Right forelimb (tissue), 1 donor: ENCODE measurements around the gene DDX27.
"Not testable (repeated sequence)": the region's sequence is repeated elsewhere in the genome, so short reads cannot be mapped to it uniquely, and the experiment has no call there.

Source experiments
- DNase-seq: peaks from one replicate; pipeline ENCODE4 v3.0.0-alpha.2; 2018

DDX27 gene, protein sequence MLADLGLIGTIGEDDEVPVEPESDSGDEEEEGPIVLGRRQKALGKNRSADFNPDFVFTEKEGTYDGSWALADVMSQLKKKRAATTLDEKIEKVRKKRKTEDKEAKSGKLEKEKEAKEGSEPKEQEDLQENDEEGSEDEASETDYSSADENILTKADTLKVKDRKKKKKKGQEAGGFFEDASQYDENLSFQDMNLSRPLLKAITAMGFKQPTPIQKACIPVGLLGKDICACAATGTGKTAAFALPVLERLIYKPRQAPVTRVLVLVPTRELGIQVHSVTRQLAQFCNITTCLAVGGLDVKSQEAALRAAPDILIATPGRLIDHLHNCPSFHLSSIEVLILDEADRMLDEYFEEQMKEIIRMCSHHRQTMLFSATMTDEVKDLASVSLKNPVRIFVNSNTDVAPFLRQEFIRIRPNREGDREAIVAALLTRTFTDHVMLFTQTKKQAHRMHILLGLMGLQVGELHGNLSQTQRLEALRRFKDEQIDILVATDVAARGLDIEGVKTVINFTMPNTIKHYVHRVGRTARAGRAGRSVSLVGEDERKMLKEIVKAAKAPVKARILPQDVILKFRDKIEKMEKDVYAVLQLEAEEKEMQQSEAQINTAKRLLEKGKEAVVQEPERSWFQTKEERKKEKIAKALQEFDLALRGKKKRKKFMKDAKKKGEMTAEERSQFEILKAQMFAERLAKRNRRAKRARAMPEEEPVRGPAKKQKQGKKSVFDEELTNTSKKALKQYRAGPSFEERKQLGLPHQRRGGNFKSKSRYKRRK

DNA sequence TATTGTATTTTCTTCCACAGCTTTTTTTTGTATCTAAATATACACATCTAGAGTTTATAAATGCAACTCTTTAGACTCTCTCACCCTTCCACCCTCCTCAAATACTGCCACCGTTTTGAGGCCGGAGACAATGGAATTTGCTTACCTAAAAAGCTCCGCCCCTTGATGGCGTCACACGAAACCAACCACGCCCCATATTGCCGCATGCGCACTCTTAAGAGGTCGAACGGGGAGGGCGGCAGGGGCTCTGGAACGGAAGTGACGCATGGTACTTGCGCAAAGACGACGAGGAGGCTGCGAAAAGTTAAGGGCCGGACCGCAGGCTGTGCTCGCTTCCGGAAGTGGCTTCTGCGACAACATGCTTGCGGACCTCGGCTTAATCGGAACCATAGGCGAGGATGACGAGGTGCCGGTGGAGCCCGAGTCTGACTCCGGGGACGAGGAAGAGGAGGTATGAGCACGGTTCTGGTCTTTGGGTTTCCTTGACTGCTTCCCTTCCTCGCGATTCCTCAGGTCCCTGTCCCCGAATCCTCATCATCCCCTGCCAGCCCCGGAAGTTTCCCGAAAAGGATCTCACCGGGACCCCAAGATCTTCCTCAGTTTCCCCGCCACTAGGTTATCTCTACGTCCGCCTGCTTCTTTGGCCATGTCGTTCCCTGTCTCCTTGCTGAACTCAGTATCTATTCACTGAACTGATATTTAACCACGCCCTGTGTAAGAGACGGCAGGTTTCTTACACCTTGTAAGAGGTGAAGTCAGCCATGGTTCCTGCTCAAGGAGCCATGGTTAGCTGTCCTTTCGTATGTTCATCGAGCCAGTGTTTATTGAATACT lies at the start of gene DDX27:
Gene DDX27, plus strand, starts transcription at position 326 of the 833 bp plus-strand sequence. Its CDS starts 33 bp downstream, at position 359.
- DNase-seq = peak; percentile 98

DNA sequence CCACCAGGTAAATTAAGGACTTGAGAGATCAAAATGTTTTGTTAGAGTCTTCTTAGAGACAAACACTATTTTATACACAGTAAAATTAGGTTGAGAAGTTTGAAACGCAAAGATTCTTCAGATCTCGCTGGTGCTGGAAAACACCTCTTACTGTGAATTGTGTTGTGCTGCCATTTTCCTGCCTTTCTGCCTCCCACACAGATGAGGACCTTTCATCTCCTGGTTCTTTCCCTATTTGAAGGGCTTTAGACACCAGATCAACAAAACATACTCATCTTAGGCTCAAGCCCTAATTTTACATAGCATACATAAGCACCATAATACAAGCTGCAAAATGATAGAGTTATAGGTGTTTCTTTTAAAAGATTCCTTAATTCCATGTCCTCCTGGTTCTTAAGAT lies 49.7 kb upstream of the DDX27 start:
- DNase-seq = no peak

DNA sequence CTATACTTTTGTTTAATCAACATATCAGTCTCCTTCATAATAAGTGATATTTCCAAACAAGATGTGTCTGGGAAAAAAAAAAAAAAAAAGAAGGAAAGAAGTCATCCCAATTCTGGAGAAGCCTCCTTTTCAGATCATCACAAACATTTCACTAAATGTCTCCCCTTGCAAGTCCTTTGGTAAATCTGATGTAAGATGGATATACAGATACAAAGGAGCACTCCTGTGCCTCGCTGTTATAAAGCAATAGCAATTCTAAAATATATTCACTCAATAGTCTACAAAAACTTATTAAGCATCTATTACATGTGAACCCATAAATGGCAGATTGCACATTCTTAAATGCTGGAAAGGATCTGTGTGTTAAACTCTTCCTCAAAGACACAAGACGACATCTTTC lies 48.5 kb upstream of the DDX27 start:
- DNase-seq = no peak

DNA sequence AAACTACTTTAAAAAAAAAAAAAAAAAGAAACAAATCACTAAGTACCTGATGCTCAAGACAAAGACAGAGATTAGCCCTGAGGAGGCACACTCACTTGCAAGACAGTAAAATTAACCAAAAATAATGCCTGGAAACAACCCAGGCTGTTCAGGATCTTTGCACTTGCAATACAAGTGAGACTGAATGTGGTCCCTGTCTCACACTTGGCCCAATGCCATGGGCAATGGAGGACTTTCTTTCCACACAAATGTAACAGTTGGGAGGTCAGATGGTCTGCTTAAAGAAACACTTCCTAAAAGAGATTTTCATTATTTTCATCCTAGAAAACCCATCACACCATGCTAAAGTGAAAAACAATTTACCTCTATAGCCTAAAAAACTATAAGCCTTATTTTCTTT lies 47.3 kb upstream of the DDX27 start:
- DNase-seq = no peak

DNA sequence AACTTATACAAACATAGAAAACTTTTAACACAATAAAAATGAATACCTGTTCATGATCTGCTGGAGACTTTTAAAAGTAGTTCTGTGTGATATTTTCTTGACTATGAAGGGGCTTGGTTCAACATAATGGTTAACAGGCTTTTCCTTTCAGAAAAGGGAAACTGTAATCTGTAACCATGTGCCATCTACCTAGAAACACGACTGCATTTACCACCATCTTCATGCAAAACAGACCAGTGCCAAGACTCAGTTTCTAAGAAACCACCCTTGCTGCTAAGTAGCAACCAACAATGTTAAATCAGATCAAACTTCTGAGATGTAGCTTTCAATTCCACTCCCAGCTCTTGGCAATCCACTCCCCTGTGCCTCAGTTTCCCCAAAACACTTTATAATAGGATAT lies 46.8 kb upstream of the DDX27 start:
- no peak for DNase-seq

DNA sequence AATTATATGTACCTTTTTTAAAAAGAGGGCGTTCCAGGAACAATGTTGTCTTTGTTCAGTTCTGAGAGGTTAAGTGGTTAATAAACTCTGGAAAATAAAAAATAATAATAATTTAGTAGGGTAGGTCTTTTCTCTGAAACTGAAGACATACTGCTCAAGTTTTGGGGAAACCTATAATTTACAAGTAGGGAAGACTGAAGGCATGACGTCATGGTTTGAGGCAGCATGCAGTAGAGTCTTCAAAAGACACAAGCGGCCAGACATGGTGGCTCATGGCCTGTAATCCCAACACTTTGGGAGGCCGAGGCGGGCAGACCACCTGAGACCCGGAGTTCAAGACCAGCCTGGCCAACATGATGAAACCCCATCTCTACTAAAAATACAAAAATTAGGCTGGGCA lies 45.0 kb upstream of the DDX27 start:
- no peak for DNase-seq

DNA sequence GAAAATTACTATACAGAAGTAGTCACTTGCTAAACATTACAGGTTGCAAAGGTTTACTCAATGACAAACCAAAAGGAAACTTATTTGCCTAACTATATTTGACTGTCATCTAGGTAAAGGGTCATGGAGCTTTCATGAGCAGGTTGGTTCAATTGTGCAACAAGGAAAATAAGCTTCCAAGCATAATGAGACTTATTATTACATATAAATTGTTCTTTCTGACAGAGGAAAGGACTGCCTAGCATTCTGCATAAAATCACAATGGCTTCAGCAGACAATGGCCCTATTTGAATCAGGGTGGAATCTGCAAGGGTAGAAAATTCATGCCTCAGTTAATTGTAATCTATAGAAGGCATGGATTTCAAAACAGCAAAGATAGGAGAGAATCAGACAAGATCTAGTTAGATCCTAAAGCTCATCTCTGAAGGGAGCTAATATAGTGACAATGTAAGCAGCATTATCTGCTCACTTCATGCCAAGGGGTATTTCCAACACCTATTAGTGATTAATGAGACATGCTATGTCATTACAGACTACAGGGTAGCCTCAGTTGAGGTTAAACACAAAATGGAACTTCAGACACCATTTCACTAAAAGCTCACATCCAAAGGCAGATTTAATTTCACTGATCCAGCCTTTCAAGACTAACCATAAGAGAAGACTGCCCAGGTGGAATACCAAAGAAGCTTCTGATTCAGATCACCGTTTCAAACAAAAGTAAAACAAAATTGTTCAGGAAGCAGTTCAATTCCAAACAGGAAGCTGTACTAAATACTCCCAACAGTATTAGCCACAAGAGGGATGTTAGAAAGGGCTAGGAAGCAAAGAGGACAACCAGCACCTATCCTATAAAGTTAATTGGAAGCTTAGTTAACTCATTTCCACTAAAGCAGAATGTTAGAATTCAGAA lies 39.6 kb upstream of the DDX27 start:
- DNase-seq = no peak

DNA sequence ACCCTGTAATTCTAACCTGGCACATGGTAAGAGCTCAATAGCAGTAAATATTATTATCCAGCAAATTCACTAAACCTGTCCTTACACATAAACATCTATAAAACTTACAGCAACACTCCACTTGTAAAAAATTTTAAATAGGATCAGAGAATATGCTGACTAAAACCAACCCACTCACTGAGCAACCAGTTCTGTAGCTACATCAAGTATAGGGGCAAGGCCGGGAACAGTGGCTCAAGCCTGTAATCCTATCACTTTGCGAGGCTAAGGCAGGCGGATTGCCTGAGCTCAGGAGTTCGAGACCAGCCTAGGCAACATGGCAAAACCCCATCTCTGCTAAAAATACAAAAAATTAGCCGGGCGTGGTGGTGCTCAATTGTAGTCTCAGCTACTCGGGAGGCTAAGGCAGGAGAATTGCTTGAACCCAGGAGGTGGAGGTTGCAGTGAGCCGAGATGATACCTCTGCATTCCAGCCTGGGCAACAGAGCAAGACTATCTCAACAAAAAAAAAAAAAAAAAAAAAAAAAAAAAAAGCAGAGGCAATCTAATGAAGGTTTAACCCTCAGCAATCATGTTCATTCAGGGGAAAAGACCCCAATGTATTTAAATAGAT lies 37.8 kb upstream of the DDX27 start:
- no peak for DNase-seq

DNA sequence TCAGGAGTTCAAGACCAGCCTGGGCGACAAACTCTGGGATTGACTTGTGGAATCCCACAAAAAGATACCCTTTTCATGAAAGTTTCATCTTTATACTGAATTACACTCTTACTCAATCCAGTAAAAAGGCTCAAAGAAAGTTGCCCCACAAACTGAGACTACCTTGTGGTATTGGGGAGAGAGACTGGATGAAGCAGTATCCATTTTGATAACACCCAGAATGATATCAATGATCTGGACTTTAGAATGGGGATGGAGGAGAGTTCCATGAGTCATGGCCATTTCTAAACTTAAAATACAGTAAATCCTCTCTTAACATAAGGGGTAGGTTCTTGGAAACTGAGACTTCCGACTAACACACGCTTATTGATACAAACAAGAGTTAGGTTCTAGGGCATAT lies 35.8 kb upstream of the DDX27 start:
- DNase-seq = no peak

DNA sequence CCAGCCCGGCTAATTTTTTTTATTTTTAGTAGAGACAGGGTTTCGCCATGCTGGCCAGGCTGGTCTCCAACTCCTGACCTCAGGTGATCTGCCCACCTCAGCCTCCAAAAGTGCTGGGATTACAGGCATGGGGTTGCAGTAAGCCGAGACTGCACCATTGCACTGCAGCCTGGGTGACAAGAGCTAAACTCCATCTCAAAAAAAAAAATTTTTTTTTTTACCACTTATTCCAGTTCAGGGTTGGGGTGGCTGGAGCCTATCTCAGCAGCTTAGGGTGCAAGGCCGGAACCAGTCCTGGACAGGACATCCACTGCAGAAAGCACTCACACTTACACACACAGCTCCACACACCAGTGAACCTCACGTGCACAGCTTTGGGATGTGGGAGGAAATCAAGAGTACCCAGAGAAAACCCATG lies 35.1 kb upstream of the DDX27 start:
- DNase-seq = not testable (repeated sequence)

DNA sequence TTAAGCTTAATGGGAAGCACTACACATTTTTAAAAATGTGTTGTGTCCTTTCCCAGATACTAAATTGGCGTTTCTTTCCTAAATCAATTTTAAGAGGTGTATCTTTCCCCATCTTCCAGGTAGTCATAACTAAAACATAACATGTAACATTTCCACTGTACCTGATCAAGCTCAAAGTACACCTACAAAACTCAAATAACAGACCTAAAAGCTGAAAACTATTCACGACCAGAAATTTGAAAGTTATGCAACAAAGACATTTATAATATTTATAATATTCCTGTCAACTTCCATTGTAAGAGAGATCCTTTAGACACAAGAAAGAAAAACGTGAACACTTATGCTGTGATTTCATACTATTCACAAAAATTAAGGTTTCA lies 34.5 kb upstream of the DDX27 start:
- DNase-seq = no peak

DNA sequence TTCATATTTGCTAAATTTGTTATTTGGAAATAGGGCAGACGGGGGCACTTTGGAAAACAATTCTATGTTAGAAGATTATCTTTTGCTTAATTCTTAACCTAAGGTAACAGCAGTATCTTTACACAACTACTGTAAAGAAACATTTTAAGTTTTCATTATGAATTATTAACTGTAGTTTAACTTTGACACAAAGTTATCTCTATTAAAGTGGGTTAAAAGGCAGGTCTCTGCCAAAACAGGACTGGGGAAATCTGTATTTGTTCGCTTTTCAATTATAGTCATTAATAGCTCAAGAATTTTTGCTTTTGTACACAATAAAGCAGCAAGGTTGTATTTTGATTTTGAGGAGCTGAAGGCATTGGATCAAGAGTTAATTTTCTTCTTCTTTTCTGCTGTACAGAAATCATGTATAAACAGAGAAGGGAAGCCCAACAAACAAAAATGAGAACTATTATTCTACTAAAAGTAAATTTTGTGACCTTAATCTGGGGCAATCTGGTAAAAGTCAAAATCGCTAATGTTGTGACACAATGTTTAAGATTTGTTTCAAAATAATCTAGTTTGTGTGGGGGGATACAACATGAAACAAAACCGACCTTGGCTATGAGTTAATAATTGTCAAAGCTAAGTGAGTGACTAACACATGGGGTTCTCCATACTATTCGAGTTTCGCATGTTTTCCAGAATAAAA lies 34.0 kb upstream of the DDX27 start:
- DNase-seq = no peak

DNA sequence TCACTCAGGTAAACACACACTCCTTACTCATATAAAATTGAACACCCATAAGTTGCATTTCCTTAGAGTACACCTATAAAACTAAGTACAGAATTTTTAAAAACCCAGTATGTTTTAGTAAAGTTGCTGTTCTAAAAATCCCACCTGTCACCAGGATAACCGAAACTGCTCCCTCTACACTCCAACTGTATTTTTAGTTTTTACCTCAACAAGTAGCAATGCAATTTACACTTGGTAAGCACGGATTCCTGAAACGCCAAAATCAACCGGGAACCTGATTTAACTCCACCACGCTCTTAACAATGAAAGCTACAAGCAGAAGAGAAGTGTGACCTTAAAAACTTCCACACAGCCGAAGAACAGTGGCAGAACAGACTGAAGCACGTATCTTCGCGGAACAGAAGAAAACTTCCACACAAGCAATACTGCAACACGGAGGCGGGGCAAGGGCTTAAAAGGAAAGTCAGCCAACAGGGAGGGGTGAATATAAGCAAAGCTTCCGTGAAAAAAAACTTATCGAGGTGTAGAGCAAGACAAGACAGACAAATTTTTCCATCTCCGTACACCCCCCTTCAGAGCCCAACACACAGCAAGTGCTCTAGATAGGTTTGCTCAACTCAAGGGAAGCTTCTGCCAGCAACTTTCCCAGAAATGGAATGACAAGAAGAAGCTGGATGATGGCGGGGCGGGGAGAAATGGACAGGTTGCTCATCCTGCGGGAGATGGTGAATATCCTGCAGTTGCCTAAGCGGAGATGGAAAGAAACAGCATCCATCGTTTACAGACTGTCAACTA lies 32.5 kb upstream of the DDX27 start:
- peak; percentile 66 for DNase-seq

DNA sequence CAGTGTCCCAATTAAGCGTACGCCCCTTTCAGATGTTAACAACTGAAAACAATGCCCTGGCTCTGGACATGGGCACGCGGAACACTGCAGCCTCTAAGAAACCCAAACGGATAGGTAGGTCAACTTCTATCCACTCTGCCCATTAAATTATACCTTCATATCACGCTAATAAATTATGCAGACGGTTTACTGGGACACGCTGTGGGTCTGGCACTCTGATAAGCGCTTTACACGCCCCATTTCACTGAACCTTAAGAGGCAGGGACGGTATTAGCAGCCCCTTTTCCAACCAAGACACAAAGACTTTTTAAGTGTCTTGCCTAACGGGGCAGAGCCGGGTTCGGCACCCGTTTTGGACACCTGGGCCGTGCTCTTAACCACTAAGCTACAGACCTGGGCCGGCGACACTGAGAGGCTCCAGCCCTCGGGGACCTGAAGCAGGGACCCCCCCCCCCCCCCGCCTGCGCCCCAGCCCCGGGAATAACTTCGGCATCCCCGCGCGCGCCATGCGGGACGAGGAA lies 31.8 kb upstream of the DDX27 start:
- no peak for DNase-seq

DNA sequence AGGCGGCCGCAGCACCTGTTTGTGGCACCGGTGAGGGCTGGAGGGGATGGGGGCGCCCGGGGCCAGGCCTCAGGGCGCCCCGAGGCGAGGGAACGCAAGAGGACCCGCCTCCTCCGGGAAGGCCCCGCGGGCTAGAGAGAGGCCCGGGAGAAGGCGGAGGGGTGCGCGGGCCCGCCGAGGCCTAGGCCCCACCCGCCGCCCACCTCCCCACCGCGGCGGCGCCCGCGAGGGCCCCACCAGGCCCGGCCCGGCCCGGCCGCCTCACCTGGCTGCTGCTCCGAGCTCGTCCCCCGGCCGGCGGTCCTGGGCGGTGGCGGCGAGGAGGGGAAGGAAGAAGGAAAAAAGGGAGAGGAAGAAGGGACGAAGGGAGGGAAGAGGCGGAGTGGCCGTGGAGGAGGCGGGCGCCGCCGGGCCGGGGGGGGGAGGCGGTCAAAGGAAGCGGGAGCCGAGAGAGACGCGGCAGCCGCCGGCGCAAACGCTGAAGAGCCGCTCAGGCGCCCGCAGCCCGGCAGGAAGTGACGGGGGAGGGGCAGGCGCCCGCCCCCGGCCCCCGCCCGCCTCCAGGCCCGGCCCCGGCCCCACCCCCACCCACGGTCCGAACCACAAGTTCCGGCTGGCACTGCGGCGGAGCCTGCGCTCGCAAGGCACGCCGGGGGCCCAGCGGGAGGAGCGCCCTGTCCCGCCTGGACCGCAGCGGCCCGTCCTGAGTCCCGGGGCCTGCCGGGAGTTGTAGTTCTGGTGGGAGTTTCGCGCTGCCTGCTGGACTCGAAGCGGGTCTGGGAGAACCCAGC lies 31.2 kb upstream of the DDX27 start, which contains the start of gene STAU1:
Gene STAU1, minus strand, starts transcription at position 484 of the 791 bp plus-strand sequence. CDS start 22,133 bp downstream, outside the sequence.
- peak; percentile 96 for DNase-seq

DNA sequence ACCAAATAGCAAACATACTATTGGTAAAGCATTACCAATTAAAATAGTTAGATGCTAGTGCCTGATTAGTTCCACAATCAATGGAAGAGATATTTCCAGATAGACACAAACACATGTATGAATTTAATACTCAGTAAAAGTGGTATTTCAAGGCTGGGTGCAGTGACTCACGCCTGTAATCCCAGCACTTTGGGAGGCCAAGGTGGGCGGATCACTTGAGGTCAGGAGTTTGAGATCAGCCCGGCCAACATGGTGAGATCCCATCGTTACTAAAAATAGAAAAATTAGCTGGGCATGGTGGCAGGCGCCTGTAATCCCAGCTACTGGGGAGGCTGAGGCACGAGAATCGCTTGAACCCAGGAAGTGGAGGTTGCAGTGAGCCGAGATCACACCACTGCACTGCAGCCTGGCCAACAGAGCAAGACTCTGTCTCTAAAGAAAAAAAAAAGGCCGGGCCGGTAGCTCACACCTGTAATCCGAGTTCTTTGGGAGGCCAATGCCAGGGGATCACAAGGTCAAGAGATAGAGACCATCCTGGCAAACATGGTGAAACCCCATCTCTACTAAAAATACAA lies 26.2 kb upstream of the DDX27 start:
- not testable (repeated sequence) for DNase-seq

DNA sequence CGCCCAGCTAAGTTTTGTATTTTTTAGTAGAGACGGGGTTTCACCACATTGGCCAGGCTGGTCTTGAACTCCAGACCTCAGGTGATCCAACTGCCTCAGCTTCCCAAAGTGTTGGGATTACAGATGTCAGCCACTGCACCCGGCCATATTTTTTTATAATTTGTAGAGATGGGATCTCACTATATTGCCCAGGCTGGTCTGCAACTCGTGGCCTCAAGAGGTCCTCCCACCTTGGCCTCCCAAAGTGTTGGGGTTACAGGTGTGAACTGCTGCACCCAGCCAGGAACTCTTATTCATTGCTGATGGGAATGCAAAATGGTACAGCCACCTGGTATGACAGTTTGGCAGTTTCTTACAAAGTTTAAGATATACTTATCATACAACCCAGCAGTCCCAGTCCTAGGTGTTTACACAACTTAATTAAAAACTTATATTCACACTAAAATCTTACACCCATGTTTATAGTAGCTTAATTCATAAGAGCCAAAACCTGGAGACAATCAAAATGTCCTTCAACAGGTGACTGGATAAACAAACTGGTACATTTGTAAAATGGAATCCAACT lies 19.4 kb upstream of the DDX27 start:
- DNase-seq = no peak

DNA sequence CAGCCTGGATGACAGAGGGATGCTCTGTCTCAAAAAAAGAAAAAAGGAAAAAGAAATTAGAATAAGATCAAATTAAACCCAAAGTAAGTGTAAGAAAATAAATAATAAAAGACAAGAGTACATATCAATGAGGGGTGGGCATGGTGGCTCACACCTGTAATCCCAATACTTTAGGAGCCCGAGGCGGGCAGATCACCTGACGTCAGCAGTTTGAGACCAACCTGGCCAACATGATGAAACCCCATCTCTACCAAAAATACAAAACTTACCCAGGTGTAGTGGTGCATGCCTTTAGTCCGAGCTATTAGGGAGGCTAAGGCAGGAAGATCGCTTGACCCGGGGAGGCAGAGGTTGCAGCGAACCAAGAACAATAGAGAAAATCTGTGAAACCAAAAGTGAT lies 16.2 kb upstream of the DDX27 start:
- no peak for DNase-seq
